GM18858 (cell line): ENCODE results near the gene TNFRSF1A.
"Not testable (repeated sequence)": the region's sequence is repeated elsewhere in the genome, so short reads cannot be mapped to it uniquely, and the experiment has no call there.

Source experiments
- ATAC-seq: cut with Tn5 transposase; IDR thresholded peaks from one replicate; pipeline ENCODE4 v1.9.1; 2021; ENCODE audit not compliant: unreplicated experiment

The TNFRSF1A gene

GRCh38 chr12:6358881-6359280, 17.0 kb upstream of the TNFRSF1A start:
- ATAC-seq = no peak

- no peak for ATAC-seq
These were observed 14.5 kb upstream of the TNFRSF1A start for GRCh38 chr12:6356374-6356820.

- no peak for ATAC-seq
These were observed 13.9 kb upstream of the TNFRSF1A start for GRCh38 chr12:6355491-6356373.

- ATAC-seq = no peak
These were observed 12.9 kb upstream of the TNFRSF1A start for GRCh38 chr12:6354495-6355393.

- ATAC-seq = no peak
These were observed 10.6 kb upstream of the TNFRSF1A start for GRCh38 chr12:6352193-6353173.

GRCh38 chr12:6351622-6352021, 9.7 kb upstream of the TNFRSF1A start:
- no peak for ATAC-seq

- ATAC-seq = no peak
These were observed 5.8 kb upstream of the TNFRSF1A start for GRCh38 chr12:6347367-6348338.

- no peak for ATAC-seq
These were observed 5.1 kb upstream of the TNFRSF1A start for GRCh38 chr12:6346942-6347341.

GRCh38 chr12:6346235-6346832, 4.5 kb upstream of the TNFRSF1A start:
- no peak for ATAC-seq

- ATAC-seq = no peak
These were observed 3.6 kb upstream of the TNFRSF1A start for GRCh38 chr12:6345319-6346091.

GRCh38 chr12:6344101-6344660, 2.3 kb upstream of the TNFRSF1A start:
- ATAC-seq = not testable (repeated sequence)

- no peak for ATAC-seq
These were observed 1.6 kb upstream of the TNFRSF1A start for GRCh38 chr12:6343518-6343917.

GRCh38 chr12:6342140-6342889, 439 bp upstream of the TNFRSF1A start:
- no peak for ATAC-seq

GRCh38 chr12:6340745-6341416, 995 bp downstream of the TNFRSF1A start:
- ATAC-seq = no peak

- no peak for ATAC-seq
These were observed 1.7 kb downstream of the TNFRSF1A start for GRCh38 chr12:6340032-6340638.

GRCh38 chr12:6338955-6339354, 2.9 kb downstream of the TNFRSF1A start:
- ATAC-seq = no peak
